Caco-2 (cell line): ENCODE measurements around the gene CEP97. TPM values are rescaled to one million over a fixed set of nuclear protein-coding genes. Genes with fewer than 3 reads are reported as not detected.

Experiments used
- Bru-seq: library from RNA; stranded (reverse); fragments of 400-500 nt; gene quantifications from one replicate; lab custom pipeline; 2021; lab: Mats Ljungman, UMichigan
- BruChase-seq, 2 experiments: library from RNA; stranded (reverse); fragments of 400-500 nt; gene quantifications; one replicate each; lab custom pipeline; 2021; lab: Mats Ljungman, UMichigan
- BruUV-seq: library from RNA; stranded (reverse); fragments of 400-500 nt; replicated peaks from 2 replicates; lab custom pipeline; 2021; lab: Mats Ljungman, UMichigan
- CTCF ChIA-PET: fragments of 300-600 bp; sonication (Branson Sonifier 250); formaldehyde crosslinking; loops from one replicate; lab custom pipeline; 2022; ENCODE audit warnings: antibody characterized with exemption; lab: Charles Lee
- POLR2A ChIA-PET: fragments of 300-600 bp; sonication (Branson Sonifier 250); formaldehyde crosslinking; loops from one replicate; lab custom pipeline; 2022; ENCODE audit warnings: antibody characterized with exemption; lab: Charles Lee
- DNase-seq, 2 experiments: peaks; one replicate each; pipeline versions ENCODE4 v3.0.0 to v3.0.0-alpha.2; 2020 to 2022
- H3K27me3 ChIP-seq: replicated peaks from 2 replicates; pipeline ENCODE4 v1.6.0; 2011; ENCODE audit warnings: low read length; ENCODE audit not compliant: control insufficient read depth, insufficient read depth
- H3K36me3 ChIP-seq: 2 replicates; pipeline ENCODE4 v1.5.1; 2011; ENCODE audit warnings: low read length; ENCODE audit not compliant: control insufficient read depth, insufficient read depth
- H3K4me1 ChIP-seq: fragments of 250-450 bp; sonication (Bioruptor Pico); 2 replicates; pipeline ENCODE4 v1.5.1; 2020; ENCODE audit warnings: mild to moderate bottlenecking
- H3K4me3 ChIP-seq: 2 replicates; pipeline ENCODE4 v1.5.1; 2011; ENCODE audit warnings: low read depth, mild to moderate bottlenecking, control low read depth, low read length
- H3K9me3 ChIP-seq: fragments of 250-450 bp; sonication (Bioruptor Pico); 2 replicates; pipeline ENCODE4 v1.5.1; 2020; ENCODE audit warnings: mild to moderate bottlenecking, moderate library complexity
- H3K27ac Mint-ChIP-seq: one replicate; pipeline ENCODE4 v1.8.0; 2022; ENCODE audit warnings: mixed read lengths; ENCODE audit not compliant: unreplicated experiment
- H3K27me3 Mint-ChIP-seq: one replicate; pipeline ENCODE4 v1.8.0; 2022; ENCODE audit warnings: mixed read lengths; ENCODE audit not compliant: insufficient read depth, unreplicated experiment
- H3K36me3 Mint-ChIP-seq: one replicate; pipeline ENCODE4 v1.8.0; 2022; ENCODE audit warnings: mild to moderate bottlenecking, mixed read lengths; ENCODE audit not compliant: insufficient read depth, unreplicated experiment
- H3K4me1 Mint-ChIP-seq: one replicate; pipeline ENCODE4 v1.8.0; 2022; ENCODE audit warnings: low read depth, mixed read lengths; ENCODE audit not compliant: unreplicated experiment
- H3K4me3 Mint-ChIP-seq: one replicate; pipeline ENCODE4 v1.8.0; 2022; ENCODE audit warnings: mild to moderate bottlenecking, moderate library complexity, mixed read lengths; ENCODE audit not compliant: unreplicated experiment
- H3K9me3 Mint-ChIP-seq: one replicate; pipeline ENCODE4 v1.8.0; 2022; ENCODE audit warnings: mixed read lengths; ENCODE audit not compliant: unreplicated experiment
- intact Hi-C: fragments of 100-400 bp; cut with micrococcal nuclease; formaldehyde crosslinking; loops from one replicate; pipeline ENCODE4 v1.10.0; 2022; ENCODE audit not compliant: unreplicated experiment
- long read RNA-seq: library from polyadenylated mRNA; stranded (forward); transcript quantifications from one replicate; pipeline ENCODE4 v2.0.0, GENCODE V29; 2022
- total RNA-seq: library from RNA; stranded (reverse); gene quantifications from 2 replicates; pipeline ENCODE4 v1.2.3, GENCODE V29; 2022
- TF ChIP-seq, protein P1 (sequence below), 2 experiments: fragments of 200-600 bp in 1 of 2; IDR thresholded peaks; 1 replicate in 1 of 2; 2 replicates in 1 of 2; pipeline versions ENCODE4 v1.5.1 to v1.8.0; 2011 to 2022; ENCODE audit warnings: antibody characterized with exemption in 1 of 2, control low read depth in 1 of 2, inconsistent platforms in 1 of 2, low read depth in 1 of 2, low read length in 1 of 2, mild to moderate bottlenecking in 1 of 2, moderate library complexity in 1 of 2; ENCODE audit not compliant: insufficient read depth in 1 of 2, severe bottlenecking in 1 of 2, unreplicated experiment in 1 of 2

CEP97 gene
- total RNA-seq (4.3 and 4.5 TPM in 2 replicates), Bru-seq, nascent RNA (percentile 53 among the genes with signal in this experiment), BruChase-seq, experiment 1, labeled RNA remaining after a 2-hour chase (percentile 63 among the genes with signal in this experiment), BruChase-seq, experiment 2, labeled RNA remaining after a 6-hour chase (percentile 52 among the genes with signal in this experiment)
- long read RNA-seq = 0 reads

DNA sequence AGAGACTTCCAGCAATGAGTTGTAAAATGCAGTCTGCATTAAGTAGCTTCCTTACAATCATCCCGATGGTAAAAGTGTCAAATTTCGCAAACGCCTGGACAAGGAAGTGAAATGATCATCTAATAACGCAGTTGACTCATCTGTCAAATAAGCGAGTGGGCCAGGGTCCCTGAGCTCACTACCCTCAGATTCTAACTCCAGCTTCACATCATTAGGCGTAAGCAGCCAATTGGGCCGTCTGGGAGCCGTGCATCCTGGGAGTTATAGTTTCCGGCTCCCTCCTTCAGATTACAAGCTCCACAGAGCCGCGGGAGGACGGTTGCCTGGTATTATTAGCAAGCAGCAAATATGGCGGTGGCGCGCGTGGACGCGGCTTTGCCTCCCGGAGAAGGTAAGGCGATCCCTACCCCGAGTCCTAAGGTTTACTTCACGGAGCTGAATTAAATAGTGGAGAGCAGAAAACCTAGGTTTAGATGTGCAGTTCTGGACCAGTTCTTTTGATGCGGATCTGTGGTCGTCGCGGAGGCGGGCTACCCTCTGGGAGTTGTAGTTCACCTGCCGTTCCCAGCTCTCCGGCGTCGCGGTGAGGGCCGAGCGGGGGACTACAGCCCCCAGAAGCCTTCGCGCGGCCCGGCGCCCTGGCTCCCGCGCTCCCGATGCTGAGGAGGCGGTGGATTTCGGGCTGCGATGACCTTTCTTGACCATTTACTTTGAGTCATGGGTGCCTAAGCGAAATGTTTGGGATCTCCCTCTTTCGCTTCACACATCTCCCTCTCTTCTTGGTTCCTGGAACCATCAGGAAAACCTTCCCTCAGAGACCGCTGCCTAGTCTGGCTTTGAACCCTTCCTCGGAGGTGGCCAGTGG, at the start of gene CEP97:
TSS of gene CEP97 (plus strand) at position 286 of the 865 bp plus-strand sequence. CDS start at position 349, 63 bp downstream.
- H3K4me3 Mint-ChIP-seq = peak within 1 kb of the TSS; percentile 96
- intact Hi-C loops = loop anchor here (2.0 kb wide), 1 partner anchor 38 kb away; the partner anchor contains the start of gene RPL24
- no peaks in the 10 kb centered on the region for H3K36me3 Mint-ChIP-seq
- Histone ChIP-seq H3K4me3 (peak within 1 kb of the TSS; percentile 55), H3K36me3 (no peaks in the 10 kb centered on the region), H3K9me3 (no peaks in the 10 kb centered on the region), H3K4me1 (no peaks in the 10 kb centered on the region), H3K27me3 (no peaks in the 10 kb centered on the region)
- peak within 1 kb of the TSS; percentile 83 for H3K27ac Mint-ChIP-seq
- CTCF ChIA-PET = interaction anchor here (0.9 to 1.2 kb wide), 3 partner anchors 17 to 812 kb away, joined by 3 to 9 read pairs (median 4); partner anchors contain the start of gene ZBTB11
- DNase-seq = peak; percentile 89 to 90
- TF ChIP-seq, protein P1, sequence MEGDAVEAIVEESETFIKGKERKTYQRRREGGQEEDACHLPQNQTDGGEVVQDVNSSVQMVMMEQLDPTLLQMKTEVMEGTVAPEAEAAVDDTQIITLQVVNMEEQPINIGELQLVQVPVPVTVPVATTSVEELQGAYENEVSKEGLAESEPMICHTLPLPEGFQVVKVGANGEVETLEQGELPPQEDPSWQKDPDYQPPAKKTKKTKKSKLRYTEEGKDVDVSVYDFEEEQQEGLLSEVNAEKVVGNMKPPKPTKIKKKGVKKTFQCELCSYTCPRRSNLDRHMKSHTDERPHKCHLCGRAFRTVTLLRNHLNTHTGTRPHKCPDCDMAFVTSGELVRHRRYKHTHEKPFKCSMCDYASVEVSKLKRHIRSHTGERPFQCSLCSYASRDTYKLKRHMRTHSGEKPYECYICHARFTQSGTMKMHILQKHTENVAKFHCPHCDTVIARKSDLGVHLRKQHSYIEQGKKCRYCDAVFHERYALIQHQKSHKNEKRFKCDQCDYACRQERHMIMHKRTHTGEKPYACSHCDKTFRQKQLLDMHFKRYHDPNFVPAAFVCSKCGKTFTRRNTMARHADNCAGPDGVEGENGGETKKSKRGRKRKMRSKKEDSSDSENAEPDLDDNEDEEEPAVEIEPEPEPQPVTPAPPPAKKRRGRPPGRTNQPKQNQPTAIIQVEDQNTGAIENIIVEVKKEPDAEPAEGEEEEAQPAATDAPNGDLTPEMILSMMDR (IDR thresholded peaks at IDR 0.05; ENCODE audit: insufficient read depth in 1 of 2, low read depth in 1 of 2, low read length in 1 of 2, severe bottlenecking in 1 of 2, unreplicated experiment in 1 of 2) = no peak
- POLR2A ChIA-PET = interaction anchor here (1.0 to 1.3 kb wide), 2 partner anchors 38 to 48 kb away, joined by 6 to 8 read pairs; partner anchors contain the start of genes RPL24 and ZBTB11
- H3K27me3 Mint-ChIP-seq = no peaks in the 10 kb centered on the region
- H3K9me3 Mint-ChIP-seq = no peaks in the 10 kb centered on the region
- no TSS peak for BruUV-seq
- no peaks in the 10 kb centered on the region for H3K4me1 Mint-ChIP-seq

- TF ChIP-seq, protein P1 (IDR thresholded peaks at IDR 0.05; ENCODE audit: insufficient read depth in 1 of 2, low read depth in 1 of 2, low read length in 1 of 2, severe bottlenecking in 1 of 2, unreplicated experiment in 1 of 2) = no peak
- no peaks in the 10 kb centered on the region for H3K9me3 ChIP-seq
- intact Hi-C loops = no loop called here
- no peaks in the 10 kb centered on the region for H3K27me3 ChIP-seq
- Mint-ChIP-seq H3K4me3 (peak overlapping the region; percentile 81), H3K4me1 (peaks cover 7% of the 10 kb centered on the region), H3K36me3 (peaks cover 40% of the 10 kb centered on the region), H3K27me3 (no peaks in the 10 kb centered on the region), H3K27ac (peak overlapping the region; percentile 95), H3K9me3 (no peaks in the 10 kb centered on the region)
- CTCF ChIA-PET = interaction anchor here (1.4 to 1.6 kb wide), 3 partner anchors 9 to 102 kb away, joined by 4 to 5 read pairs (median 5); partner anchors contain the start of genes PCNP and RPL24
- H3K36me3 ChIP-seq = peaks cover 2% of the 10 kb centered on the region; the same call in 1 of the 2 replicates
- POLR2A ChIA-PET = interaction anchor here (0.6 to 2.8 kb wide), 3 partner anchors 11 to 133 kb away, joined by 3 to 20 read pairs (median 15); partner anchors contain the start of genes PCNP and RPL24
- DNase-seq = no peak
- no TSS peak for BruUV-seq
- peak overlapping the region; percentile 99 for H3K4me3 ChIP-seq
- peaks cover 7% of the 10 kb centered on the region; the same call in 1 of the 2 replicates for H3K4me1 ChIP-seq
Observed at GRCh38 chr3:101675709-101676215, 48.7 kb upstream of the CEP97 start.
